ENCODE measurements around the gene PPM1F. TPM values are rescaled to one million over a fixed set of nuclear protein-coding genes. Genes with fewer than 3 reads are reported as not detected.

The PPM1F gene
- total RNA-seq, 5 donors from 2014 or later (not counting 1 experiment from before 2014, with no cell fraction given) = 18.7 to 29.9 (median 24.4) TPM

GRCh38 chr22:21962655-21962949, 10.0 kb upstream of the PPM1F start:
- CTCF ChIA-PET = no interaction called here
- Histone ChIP-seq H3K36me3 (ENCODE audit: control insufficient read depth in 2 of 2, extremely low read depth in 1 of 2, insufficient read depth in 1 of 2, low read length in 1 of 2) (peaks cover 36 to 61% of the 10 kb centered on the region in 2 donors), H3K4me3 (ENCODE audit: control insufficient read depth in 1 of 2, extremely low read depth in 1 of 2, low read length in 1 of 2) (no peak overlapping the region), H3K27me3 (replicated peaks in 1 of 2; ENCODE audit: control insufficient read depth in 2 of 2, extremely low read depth in 1 of 2, insufficient read depth in 2 of 2, low read length in 1 of 2) (no peaks in the 10 kb centered on the region), H3K27ac (ENCODE audit: low read length) (no peak overlapping the region), H3K9me3 (no peaks in the 10 kb centered on the region), H3K4me1 (ENCODE audit: control insufficient read depth in 1 of 2, extremely low read depth in 1 of 2, insufficient read depth in 2 of 2, low read length in 2 of 2) (no peaks in the 10 kb centered on the region)
- DNase-seq = no peak
- ATAC-seq (replicated peaks in 1 of 4) = no peak
- no peaks in the 10 kb centered on the region for H3K9me3 Mint-ChIP-seq
- H3K4me3 Mint-ChIP-seq = no peak overlapping the region
- no peak overlapping the region for H3K27ac Mint-ChIP-seq
- no peaks in the 10 kb centered on the region for H3K4me1 Mint-ChIP-seq
- no peaks in the 10 kb centered on the region for H3K27me3 Mint-ChIP-seq
- POLR2A ChIA-PET = no interaction called here
- WGBS (ENCODE audit: insufficient coverage) = 100% methylated on average over 10 of the region's 11 CpGs
- peaks cover 35% of the 10 kb centered on the region for H3K36me3 Mint-ChIP-seq

DNA sequence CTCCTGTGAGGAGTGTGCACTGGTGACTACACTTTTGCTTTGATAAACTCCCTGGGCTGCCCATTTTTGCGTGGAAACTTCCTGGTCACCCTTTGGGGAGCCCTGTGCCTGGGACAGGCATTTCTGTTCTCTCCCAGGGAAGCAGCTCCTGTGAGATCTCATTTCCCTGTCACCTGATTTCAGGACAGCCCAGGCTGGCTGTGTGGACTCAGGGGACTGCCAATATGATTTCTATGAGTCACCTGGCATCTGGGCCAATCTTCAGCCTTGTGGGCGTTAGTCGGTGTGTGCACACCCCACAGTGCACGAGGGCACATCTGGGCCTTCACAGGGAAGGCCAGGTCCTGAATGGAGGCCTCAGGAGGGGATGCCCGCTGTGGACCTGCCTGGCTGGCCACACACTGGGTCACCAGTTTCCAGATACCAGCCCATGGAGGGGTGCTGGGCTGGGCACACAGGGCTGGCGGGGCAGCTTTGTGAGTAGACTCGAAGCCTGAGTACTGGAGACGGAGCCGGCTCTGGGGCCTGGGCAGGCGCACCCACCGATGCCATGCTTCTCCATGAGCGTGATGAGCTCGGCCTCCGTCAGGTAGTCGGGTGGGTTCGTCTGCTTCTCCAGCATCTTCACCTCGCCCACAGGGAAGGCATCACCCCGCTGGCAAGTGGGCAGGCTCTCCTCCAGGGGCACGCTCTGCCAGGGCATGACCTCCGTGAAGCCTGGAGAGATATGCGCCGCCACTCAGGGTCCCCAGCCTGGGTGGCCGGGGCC, 9.4 kb upstream of the PPM1F start:
- no peak for ATAC-seq (replicated peaks in 1 of 4)
- H3K9me3 Mint-ChIP-seq = no peaks in the 10 kb centered on the region
- Histone ChIP-seq H3K9me3 (no peaks in the 10 kb centered on the region), H3K4me1 (ENCODE audit: control insufficient read depth in 1 of 2, extremely low read depth in 1 of 2, insufficient read depth in 2 of 2, low read length in 2 of 2) (no peaks in the 10 kb centered on the region), H3K27me3 (replicated peaks in 1 of 2; ENCODE audit: control insufficient read depth in 2 of 2, extremely low read depth in 1 of 2, insufficient read depth in 2 of 2, low read length in 1 of 2) (no peaks in the 10 kb centered on the region), H3K4me3 (ENCODE audit: control insufficient read depth in 1 of 2, extremely low read depth in 1 of 2, low read length in 1 of 2) (no peak overlapping the region), H3K36me3 (ENCODE audit: control insufficient read depth in 2 of 2, extremely low read depth in 1 of 2, insufficient read depth in 1 of 2, low read length in 1 of 2) (peaks cover 36 to 56% of the 10 kb centered on the region in 2 donors), H3K27ac (ENCODE audit: low read length) (no peak overlapping the region)
- CTCF ChIA-PET = no interaction called here
- H3K27me3 Mint-ChIP-seq = no peaks in the 10 kb centered on the region
- POLR2A ChIA-PET = no interaction called here
- H3K4me1 Mint-ChIP-seq = no peaks in the 10 kb centered on the region
- H3K27ac Mint-ChIP-seq = no peak overlapping the region
- H3K4me3 Mint-ChIP-seq = no peak overlapping the region
- no peak for DNase-seq
- 97% methylated on average over 23 of the region's 23 CpGs for WGBS (ENCODE audit: insufficient coverage)
- H3K36me3 Mint-ChIP-seq = peaks cover 30% of the 10 kb centered on the region

- H3K27ac Mint-ChIP-seq = no peak overlapping the region
- no peaks in the 10 kb centered on the region for H3K4me1 ChIP-seq (ENCODE audit: control insufficient read depth in 1 of 2, extremely low read depth in 1 of 2, insufficient read depth in 2 of 2, low read length in 2 of 2)
- H3K36me3 ChIP-seq (ENCODE audit: control insufficient read depth in 2 of 2, extremely low read depth in 1 of 2, insufficient read depth in 1 of 2, low read length in 1 of 2) = peaks cover 31 to 48% of the 10 kb centered on the region in 2 donors
- no peak overlapping the region for H3K4me3 ChIP-seq (ENCODE audit: control insufficient read depth in 1 of 2, extremely low read depth in 1 of 2, low read length in 1 of 2)
- H3K4me1 Mint-ChIP-seq = no peaks in the 10 kb centered on the region
- no peaks in the 10 kb centered on the region for H3K9me3 Mint-ChIP-seq
- no peaks in the 10 kb centered on the region for H3K27me3 Mint-ChIP-seq
- H3K27ac ChIP-seq (ENCODE audit: low read length) = no peak overlapping the region
- WGBS (ENCODE audit: insufficient coverage) = 93% methylated on average over 13 of the region's 18 CpGs
- DNase-seq (no peak), ATAC-seq (replicated peaks in 1 of 4) (no peak)
- CTCF ChIA-PET = no interaction called here
- peaks cover 22% of the 10 kb centered on the region for H3K36me3 Mint-ChIP-seq
- no peaks in the 10 kb centered on the region for H3K27me3 ChIP-seq (replicated peaks in 1 of 2; ENCODE audit: control insufficient read depth in 2 of 2, extremely low read depth in 1 of 2, insufficient read depth in 2 of 2, low read length in 1 of 2)
- H3K9me3 ChIP-seq = no peaks in the 10 kb centered on the region
- POLR2A ChIA-PET = no interaction called here
- no peak overlapping the region for H3K4me3 Mint-ChIP-seq
Observed at GRCh38 chr22:21961127-21961867, 8.6 kb upstream of the PPM1F start.

DNA sequence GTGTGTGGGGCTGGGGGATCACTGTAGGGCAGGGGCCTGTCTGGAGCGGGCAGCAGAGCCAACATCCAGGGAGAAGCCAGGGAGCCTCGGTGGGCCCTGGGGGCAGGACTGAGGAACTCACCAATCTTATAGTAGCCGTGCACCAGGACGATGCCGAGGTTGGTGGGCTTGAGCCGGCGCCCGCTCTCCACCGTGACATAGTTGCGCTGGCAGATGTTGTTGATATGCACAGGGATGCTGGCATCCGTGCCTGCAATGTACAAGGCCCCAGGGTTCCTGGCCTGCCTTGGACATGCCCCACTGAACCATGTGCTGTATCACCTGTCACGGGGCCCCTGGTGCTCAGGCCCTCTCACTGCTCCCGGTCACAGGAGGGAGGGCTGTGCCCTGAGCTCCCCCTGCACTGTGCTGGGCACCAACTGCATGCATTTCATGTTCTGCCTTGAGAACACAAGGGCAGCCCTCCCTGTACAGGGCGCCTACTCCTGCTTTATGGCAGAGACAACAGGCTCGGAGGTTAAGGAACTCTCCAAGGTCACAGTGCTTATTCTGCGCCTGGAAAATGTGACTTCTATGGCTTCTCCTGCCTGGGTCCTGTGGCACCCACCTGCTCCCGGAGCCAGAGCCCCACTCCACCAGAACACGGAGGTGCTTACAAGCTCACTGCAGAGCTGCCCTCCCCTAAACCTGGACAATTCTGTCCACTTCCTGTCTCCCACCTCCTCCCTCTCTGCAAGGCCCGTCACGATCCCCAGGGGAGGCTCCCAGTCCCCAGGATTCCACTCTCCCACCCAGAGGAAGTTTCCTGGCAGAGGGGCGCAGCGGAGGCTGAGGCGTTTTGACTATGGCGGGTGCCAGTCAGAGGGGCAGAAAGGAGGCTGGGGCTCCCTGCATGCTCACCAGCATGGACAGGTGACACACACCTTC, 7.8 kb upstream of the PPM1F start:
- peaks cover 26 to 42% of the 10 kb centered on the region in 2 donors for H3K36me3 ChIP-seq (ENCODE audit: control insufficient read depth in 2 of 2, extremely low read depth in 1 of 2, insufficient read depth in 1 of 2, low read length in 1 of 2)
- no peak overlapping the region for H3K4me3 ChIP-seq (ENCODE audit: control insufficient read depth in 1 of 2, extremely low read depth in 1 of 2, low read length in 1 of 2)
- POLR2A ChIA-PET = no interaction called here
- no peaks in the 10 kb centered on the region for H3K4me1 ChIP-seq (ENCODE audit: control insufficient read depth in 1 of 2, extremely low read depth in 1 of 2, insufficient read depth in 2 of 2, low read length in 2 of 2)
- H3K27me3 ChIP-seq (replicated peaks in 1 of 2; ENCODE audit: control insufficient read depth in 2 of 2, extremely low read depth in 1 of 2, insufficient read depth in 2 of 2, low read length in 1 of 2) = no peaks in the 10 kb centered on the region
- WGBS (ENCODE audit: insufficient coverage) = 97% methylated on average over 19 of the region's 24 CpGs
- CTCF ChIA-PET = no interaction called here
- Mint-ChIP-seq H3K27me3 (no peaks in the 10 kb centered on the region), H3K9me3 (no peaks in the 10 kb centered on the region), H3K4me1 (no peaks in the 10 kb centered on the region), H3K27ac (no peak overlapping the region), H3K4me3 (no peak overlapping the region), H3K36me3 (peaks cover 22% of the 10 kb centered on the region)
- H3K27ac ChIP-seq (ENCODE audit: low read length) = no peak overlapping the region
- DNase-seq = no peak
- no peak for ATAC-seq (replicated peaks in 1 of 4)
- no peaks in the 10 kb centered on the region for H3K9me3 ChIP-seq

DNA sequence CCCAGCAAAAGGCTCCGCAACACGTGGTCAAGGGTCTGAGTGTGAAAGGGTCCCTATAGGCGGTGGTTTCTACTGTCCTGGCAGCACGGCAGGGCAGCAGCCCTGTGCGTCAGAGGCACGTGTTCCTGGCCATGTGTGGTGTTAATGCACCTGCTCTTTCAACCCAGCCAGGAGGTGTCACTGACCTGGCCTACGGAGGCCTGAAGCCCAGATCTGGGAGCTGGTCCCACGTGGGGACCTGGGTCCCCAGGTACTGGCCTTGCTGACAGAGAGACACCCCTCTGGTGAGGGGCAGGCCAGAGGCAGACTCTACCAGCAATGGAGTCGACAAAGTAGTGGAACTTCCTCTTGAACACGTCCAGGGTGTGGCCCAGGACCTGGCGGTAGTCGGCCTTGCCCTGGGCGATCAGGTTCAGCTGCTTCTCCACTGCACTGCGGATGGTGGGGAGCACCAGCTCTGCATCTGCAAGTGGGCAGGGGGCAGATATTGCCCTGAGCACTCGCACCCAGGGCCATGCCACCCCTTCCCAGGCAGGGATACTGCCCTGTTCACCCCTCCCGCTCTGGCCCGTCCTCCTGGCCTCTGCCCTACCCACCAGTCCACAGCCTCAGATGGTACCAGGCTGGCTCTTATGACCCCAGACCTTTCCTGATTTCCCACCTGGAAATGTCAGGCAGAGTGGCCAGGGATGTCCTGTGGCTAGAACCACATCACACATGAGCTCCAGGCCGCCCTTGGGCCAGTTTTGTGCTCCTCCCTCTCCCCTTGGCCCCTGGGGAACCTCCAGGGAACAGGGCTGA, 6.8 kb upstream of the PPM1F start:
- POLR2A ChIA-PET = no interaction called here
- no peak overlapping the region for H3K4me3 Mint-ChIP-seq
- CTCF ChIA-PET = interaction anchor here in 1 of 2 donors (1.5 kb wide), 1 partner anchor 13 kb away, joined by 4 read pairs; no protein-coding TSS in a partner anchor

More for the DNA sequence above, 6.8 kb upstream of the PPM1F start:
- Histone ChIP-seq H3K36me3 (ENCODE audit: control insufficient read depth in 2 of 2, extremely low read depth in 1 of 2, insufficient read depth in 1 of 2, low read length in 1 of 2) (peaks cover 23 to 33% of the 10 kb centered on the region in 2 donors), H3K4me1 (ENCODE audit: control insufficient read depth in 1 of 2, extremely low read depth in 1 of 2, insufficient read depth in 2 of 2, low read length in 2 of 2) (no peaks in the 10 kb centered on the region), H3K27ac (ENCODE audit: low read length) (no peak overlapping the region), H3K9me3 (no peaks in the 10 kb centered on the region), H3K27me3 (replicated peaks in 1 of 2; ENCODE audit: control insufficient read depth in 2 of 2, extremely low read depth in 1 of 2, insufficient read depth in 2 of 2, low read length in 1 of 2) (no peaks in the 10 kb centered on the region), H3K4me3 (ENCODE audit: control insufficient read depth in 1 of 2, extremely low read depth in 1 of 2, low read length in 1 of 2) (no peak overlapping the region)
- peaks cover 18% of the 10 kb centered on the region for H3K36me3 Mint-ChIP-seq
- no peak overlapping the region for H3K27ac Mint-ChIP-seq
- no peaks in the 10 kb centered on the region for H3K9me3 Mint-ChIP-seq
- WGBS (ENCODE audit: insufficient coverage) = 93% methylated on average over 15 of the region's 18 CpGs
- H3K27me3 Mint-ChIP-seq = no peaks in the 10 kb centered on the region
- no peaks in the 10 kb centered on the region for H3K4me1 Mint-ChIP-seq
- DNase-seq (no peak), ATAC-seq (replicated peaks in 1 of 4) (peak in 1 of 4 experiments; percentile 12)

Data from T-cell (primary cell).